Sigmoid colon (tissue), 7 donors: ENCODE results near the gene DGKA. TPM values are rescaled to one million over a fixed set of nuclear protein-coding genes. Genes with fewer than 3 reads are reported as not detected.

Experiments used
- DNase-seq: peaks from one replicate; pipeline ENCODE4 v3.0.0-alpha.2; 2019
- H3K27ac ChIP-seq, 4 donors: fragments of 200-600 bp; sonication (generic); one replicate each; pipeline ENCODE4 v1.5.1; 2016 to 2019; ENCODE audit warnings: mild to moderate bottlenecking in 1 of 4
- H3K27me3 ChIP-seq, 3 donors: fragments of 200-600 bp; sonication (generic); one replicate each; pipeline ENCODE4 v1.5.1; 2019; ENCODE audit warnings: mild to moderate bottlenecking in 1 of 3
- H3K36me3 ChIP-seq, 4 donors: fragments of 200-600 bp; sonication (generic); one replicate each; pipeline ENCODE4 v1.5.1; 2016 to 2019
- H3K4me1 ChIP-seq, 4 donors: fragments of 200-600 bp; sonication (generic); one replicate each; pipeline ENCODE4 v1.5.1; 2017 to 2019
- H3K4me3 ChIP-seq, 4 donors: fragments of 200-600 bp; sonication (generic); one replicate each; pipeline ENCODE4 v1.5.1; 2017 to 2019; ENCODE audit warnings: mild to moderate bottlenecking in 2 of 4, moderate library complexity in 1 of 4
- H3K9me3 ChIP-seq, 4 donors: fragments of 200-600 bp in 3 of 4; sonication (generic) in 3 of 4; one replicate each; pipeline versions ENCODE4 v1.5.1 to v1.6.1; 2013 to 2019
- CTCF ChIP-seq, 4 experiments: fragments of 450-650 bp in 3 of 4; fragments of 200-600 bp in 1 of 4; IDR thresholded peaks; one replicate each; pipeline ENCODE4 v1.5.1; 2016 to 2019; ENCODE audit warnings: antibody characterized with exemption in 4 of 4, mild to moderate bottlenecking in 3 of 4, moderate library complexity in 2 of 4
- EP300 ChIP-seq, 4 donors: sonication (generic); formaldehyde crosslinking; IDR thresholded peaks; one replicate each; pipeline ENCODE4 v1.6.1; 2017; ENCODE audit warnings: antibody characterized with exemption in 4 of 4
- POLR2A ChIP-seq, 2 donors: fragments of 450-650 bp; IDR thresholded peaks; one replicate each; pipeline ENCODE4 v1.6.1; 2016; ENCODE audit warnings: antibody characterized with exemption in 2 of 2, mild to moderate bottlenecking in 2 of 2, moderate library complexity in 2 of 2
- POLR2AphosphoS5 ChIP-seq, 4 donors: sonication (generic); formaldehyde crosslinking; IDR thresholded peaks; one replicate each; pipeline ENCODE4 v1.6.1; 2017; ENCODE audit warnings: antibody characterized with exemption in 4 of 4
- WGBS, 2 donors: extraction: QIAGEN DNeasy Blood & Tissue Kit; methylation state at CpG; one replicate each; pipeline ENCODE4 v1.1.7; 2013; 5-methylcytosine and 5-hydroxymethylcytosine counted together
- intact Hi-C: fragments of 100-400 bp; cut with DNase I; formaldehyde crosslinking; loops from one replicate; pipeline ENCODE4 v1.15.1; 2023
- polyA plus RNA-seq, 3 donors: library from polyadenylated mRNA; stranded (reverse); fragments of 200-250 nt; gene quantifications; one replicate each; pipeline ENCODE4 v1.2.3, GENCODE V29; 2013
- total RNA-seq, 4 donors: library from RNA; depleted of rRNA; stranded (reverse); fragments of >200 nt; gene quantifications; one replicate each; pipeline ENCODE4 v1.1.0, GENCODE V29; 2016
- donor health status: healthy with polysubstance abuse.
- donor health status: Bipolar disorder and iron deficiency.
- donor health status: healthy.

The DGKA gene
- total RNA-seq, result 10 to 100 TPM; 21.4 to 76.4 (median 49.1) TPM
- polyA plus RNA-seq, result 10 to 100 TPM; 43.0 to 97.8 (median 44.4) TPM

- H3K4me3 ChIP-seq, result peak within 1 kb of the TSS; percentile 41 to 87 (median 78)
- H3K4me1 ChIP-seq, result peaks cover 0 to 62% (median 46%) of the 10 kb centered on the region in 4 donors
- H3K36me3 ChIP-seq, result no peaks in the 10 kb centered on the region
- intact Hi-C loops, result loop anchor here (2.0 kb wide), 1 partner anchor 36 kb away; the partner anchor contains the start of genes CDK2 and PMEL
- peak within 1 kb of the TSS; percentile 85 to 98 (median 91) for H3K27ac ChIP-seq
- peak; percentile 68 for DNase-seq
- TF ChIP-seq POLR2A (IDR thresholded peaks at IDR 0.05) (no peak), CTCF (IDR thresholded peaks at IDR 0.05) (peak; percentile 24 to 43 (median 34)), EP300 (IDR thresholded peaks at IDR 0.05) (no peak), POLR2AphosphoS5 (IDR thresholded peaks at IDR 0.05) (peak in 1 of 4 donors; percentile 33)
- no peaks in the 10 kb centered on the region for H3K9me3 ChIP-seq
- WGBS, 2 donors, result 22 to 31% methylated on average over 3 of the region's 3 CpGs
- no peaks in the 10 kb centered on the region for H3K27me3 ChIP-seq
Measured at GRCh38 chr12:55930771-55931316, at the start of gene DGKA. TSS of gene DGKA (plus strand) at chr12:55931162. CDS start at chr12:55936504, 5,342 bp downstream.

- no peaks in the 10 kb centered on the region for H3K9me3 ChIP-seq
- no peak overlapping the region for H3K4me3 ChIP-seq
- DNase-seq, result no peak
- no peak overlapping the region for H3K27ac ChIP-seq
- intact Hi-C loops, result no loop called here
- TF ChIP-seq EP300 (IDR thresholded peaks at IDR 0.05) (no peak), POLR2A (IDR thresholded peaks at IDR 0.05) (no peak), CTCF (IDR thresholded peaks at IDR 0.05) (no peak), POLR2AphosphoS5 (IDR thresholded peaks at IDR 0.05) (no peak)
- H3K36me3 ChIP-seq, result no peaks in the 10 kb centered on the region
- H3K27me3 ChIP-seq, result no peaks in the 10 kb centered on the region
- no peaks in the 10 kb centered on the region for H3K4me1 ChIP-seq
- WGBS, 2 donors, result 90 to 94% methylated on average over 1 of the region's 1 CpG
Measured at GRCh38 chr12:55885113-55885512, 45.8 kb upstream of the DGKA start.

GRCh38 chr12:55891310-55891709 is 39.7 kb upstream of the DGKA start:
- Histone ChIP-seq H3K36me3 (no peaks in the 10 kb centered on the region), H3K27me3 (no peaks in the 10 kb centered on the region), H3K4me1 (no peaks in the 10 kb centered on the region), H3K9me3 (no peaks in the 10 kb centered on the region), H3K4me3 (no peak overlapping the region), H3K27ac (no peak overlapping the region)
- no peak for DNase-seq
- intact Hi-C loops, result no loop called here
- TF ChIP-seq CTCF (IDR thresholded peaks at IDR 0.05) (no peak), POLR2A (IDR thresholded peaks at IDR 0.05) (no peak), POLR2AphosphoS5 (IDR thresholded peaks at IDR 0.05) (no peak), EP300 (IDR thresholded peaks at IDR 0.05) (no peak)
- 94 to 97% methylated on average over 4 of the region's 4 CpGs for WGBS, 2 donors

- no peak overlapping the region for H3K27ac ChIP-seq
- H3K4me3 ChIP-seq, result no peak overlapping the region
- no peaks in the 10 kb centered on the region for H3K36me3 ChIP-seq
- H3K27me3 ChIP-seq, result no peaks in the 10 kb centered on the region
- 95 to 98% methylated on average over 1 of the region's 1 CpG for WGBS, 2 donors
- TF ChIP-seq POLR2A (IDR thresholded peaks at IDR 0.05), result no peak
- no peak for TF ChIP-seq POLR2AphosphoS5 (IDR thresholded peaks at IDR 0.05)
- no peak for TF ChIP-seq CTCF (IDR thresholded peaks at IDR 0.05)
- TF ChIP-seq EP300 (IDR thresholded peaks at IDR 0.05), result no peak
- no peaks in the 10 kb centered on the region for H3K9me3 ChIP-seq
- no peak for DNase-seq
- intact Hi-C loops, result no loop called here
- no peaks in the 10 kb centered on the region for H3K4me1 ChIP-seq
Measured at GRCh38 chr12:55893723-55894122, 37.2 kb upstream of the DGKA start.

- Histone ChIP-seq H3K36me3 (peaks cover 0 to 32% (median 6%) of the 10 kb centered on the region in 4 donors), H3K9me3 (no peaks in the 10 kb centered on the region), H3K4me1 (no peaks in the 10 kb centered on the region), H3K27ac (no peak overlapping the region), H3K27me3 (no peaks in the 10 kb centered on the region), H3K4me3 (no peak overlapping the region)
- no peak for TF ChIP-seq EP300 (IDR thresholded peaks at IDR 0.05)
- TF ChIP-seq CTCF (IDR thresholded peaks at IDR 0.05), result no peak
- no peak for TF ChIP-seq POLR2AphosphoS5 (IDR thresholded peaks at IDR 0.05)
- TF ChIP-seq POLR2A (IDR thresholded peaks at IDR 0.05), result no peak
- no peak for DNase-seq
- WGBS, 2 donors, result 63 to 68% methylated on average over 2 of the region's 2 CpGs
- intact Hi-C loops, result no loop called here
Measured at GRCh38 chr12:55899082-55899481, 31.9 kb upstream of the DGKA start.
